ENCODE data around the gene PNPLA7. TPM values are rescaled to one million over a fixed set of nuclear protein-coding genes. Genes with fewer than 3 reads are reported as not detected.
"Not testable (repeated sequence)": the region's sequence is repeated elsewhere in the genome, so short reads cannot be mapped to it uniquely, and the experiment has no call there.

Gene PNPLA7
- total RNA-seq, 4 donors from 2014 or later = 0.26 to 25.7 (median 3.4) TPM

- no peak for TF ChIP-seq CTCF (IDR thresholded peaks at IDR 0.05)
- no peak for TF ChIP-seq POLR2A (IDR thresholded peaks at IDR 0.05)
- no peaks in the 10 kb centered on the region for H3K4me1 ChIP-seq
- no peaks in the 10 kb centered on the region for H3K9me3 ChIP-seq
- no peak overlapping the region for H3K4me3 ChIP-seq
- DNase-seq = no peak
- H3K27ac ChIP-seq = no peak overlapping the region
- no peaks in the 10 kb centered on the region for H3K36me3 ChIP-seq
- intact Hi-C loops (cut with DNase I; ENCODE audit: low total_unique reads) = no loop called here
- H3K27me3 ChIP-seq = no peaks in the 10 kb centered on the region
Observed at GRCh38 chr9:137515338-137515724, 34.9 kb downstream of the PNPLA7 start.

GRCh38 chr9:137514691-137515337 lies 35.4 kb downstream of the PNPLA7 start:
- Histone ChIP-seq H3K9me3 (no peaks in the 10 kb centered on the region), H3K36me3 (no peaks in the 10 kb centered on the region), H3K27ac (no peak overlapping the region), H3K27me3 (no peaks in the 10 kb centered on the region), H3K4me1 (no peaks in the 10 kb centered on the region), H3K4me3 (no peak overlapping the region)
- no peak for DNase-seq
- TF ChIP-seq POLR2A (IDR thresholded peaks at IDR 0.05) (no peak), CTCF (IDR thresholded peaks at IDR 0.05) (no peak)
- intact Hi-C loops (cut with DNase I; ENCODE audit: low total_unique reads) = no loop called here

GRCh38 chr9:137513801-137514570 lies 36.2 kb downstream of the PNPLA7 start:
- H3K27me3 ChIP-seq; H3K27ac ChIP-seq; H3K4me3 ChIP-seq; H3K9me3 ChIP-seq; intact Hi-C loops (cut with DNase I; ENCODE audit: low total_unique reads); DNase-seq; H3K36me3 ChIP-seq; H3K4me1 ChIP-seq: not testable (repeated sequence)

- H3K36me3 ChIP-seq; H3K4me1 ChIP-seq; H3K27ac ChIP-seq; H3K9me3 ChIP-seq; DNase-seq; H3K4me3 ChIP-seq; intact Hi-C loops (cut with DNase I; ENCODE audit: low total_unique reads); H3K27me3 ChIP-seq: not testable (repeated sequence)
Observed at GRCh38 chr9:137513136-137513535, 37.1 kb downstream of the PNPLA7 start.

GRCh38 chr9:137511758-137512463 lies 38.3 kb downstream of the PNPLA7 start:
- H3K36me3 ChIP-seq = no peaks in the 10 kb centered on the region
- no peaks in the 10 kb centered on the region for H3K4me1 ChIP-seq
- H3K27me3 ChIP-seq = no peaks in the 10 kb centered on the region
- H3K4me3 ChIP-seq = no peak overlapping the region
- DNase-seq = no peak
- H3K9me3 ChIP-seq = no peaks in the 10 kb centered on the region
- intact Hi-C loops (cut with DNase I; ENCODE audit: low total_unique reads) = no loop called here
- no peak overlapping the region for H3K27ac ChIP-seq
- TF ChIP-seq POLR2A (IDR thresholded peaks at IDR 0.05) (no peak), CTCF (IDR thresholded peaks at IDR 0.05) (no peak)

GRCh38 chr9:137511126-137511525 lies 39.1 kb downstream of the PNPLA7 start:
- H3K27ac ChIP-seq; H3K9me3 ChIP-seq; H3K36me3 ChIP-seq; H3K4me1 ChIP-seq; DNase-seq; H3K4me3 ChIP-seq; intact Hi-C loops (cut with DNase I; ENCODE audit: low total_unique reads); H3K27me3 ChIP-seq: not testable (repeated sequence)
